GM18520 (cell line): ENCODE results near the gene RAD1.

Experiments
- ATAC-seq: cut with Tn5 transposase; IDR thresholded peaks from one replicate; pipeline ENCODE4 v1.9.1; 2021; ENCODE audit not compliant: unreplicated experiment

The RAD1 gene

GRCh38 chr5:34916518-34916917 lies 1.2 kb upstream of the RAD1 start:
- no peak for ATAC-seq

- ATAC-seq: no peak
Measured at GRCh38 chr5:34915856-34916192, 520 bp upstream of the RAD1 start.

GRCh38 chr5:34914671-34915138 lies 599 bp downstream of the RAD1 start:
- ATAC-seq: peak; percentile 2

GRCh38 chr5:34913072-34913471 lies 2.2 kb downstream of the RAD1 start:
- no peak for ATAC-seq

- no peak for ATAC-seq
Measured at GRCh38 chr5:34905564-34905963, 9.7 kb downstream of the RAD1 start.

GRCh38 chr5:34903260-34903659 lies 12.0 kb downstream of the RAD1 start:
- ATAC-seq: no peak

GRCh38 chr5:34900652-34901051 lies 14.7 kb downstream of the RAD1 start:
- ATAC-seq: no peak

GRCh38 chr5:34899066-34899465 lies 16.2 kb downstream of the RAD1 start:
- no peak for ATAC-seq

GRCh38 chr5:34898258-34898895 lies 16.9 kb downstream of the RAD1 start:
- ATAC-seq: peak; percentile 78

- ATAC-seq: no peak
Measured at GRCh38 chr5:34897646-34898045, 17.7 kb downstream of the RAD1 start.

- no peak for ATAC-seq
Measured at GRCh38 chr5:34895641-34896419, 19.5 kb downstream of the RAD1 start.

GRCh38 chr5:34894716-34895115 lies 20.6 kb downstream of the RAD1 start:
- no peak for ATAC-seq

GRCh38 chr5:34892414-34892813 lies 22.9 kb downstream of the RAD1 start:
- ATAC-seq: no peak

GRCh38 chr5:34891981-34892380 lies 23.3 kb downstream of the RAD1 start:
- no peak for ATAC-seq

- no peak for ATAC-seq
Measured at GRCh38 chr5:34889394-34889793, 25.9 kb downstream of the RAD1 start.

- ATAC-seq: no peak
Measured at GRCh38 chr5:34886392-34887119, 28.7 kb downstream of the RAD1 start.

GRCh38 chr5:34881246-34881645 lies 34.1 kb downstream of the RAD1 start:
- no peak for ATAC-seq

- no peak for ATAC-seq
Measured at GRCh38 chr5:34876275-34876674, 39.0 kb downstream of the RAD1 start.

- no peak for ATAC-seq
Measured at GRCh38 chr5:34870382-34870781, 44.9 kb downstream of the RAD1 start.

- no peak for ATAC-seq
Measured at GRCh38 chr5:34869256-34869655, 46.0 kb downstream of the RAD1 start.

GRCh38 chr5:34868791-34869190 lies 46.5 kb downstream of the RAD1 start:
- ATAC-seq: no peak

- no peak for ATAC-seq
Measured at GRCh38 chr5:34867660-34868059, 47.6 kb downstream of the RAD1 start.
